ENCODE data around the gene CYGB. TPM values are rescaled to one million over a fixed set of nuclear protein-coding genes. Genes with fewer than 3 reads are reported as not detected.

Gene CYGB
- total and polyA plus RNA-seq, 10 of the 15 experiments (the other 5 are each of a cell fraction or from before 2014, with no cell fraction given): 0.34 TPM; not detected in 9

DNA sequence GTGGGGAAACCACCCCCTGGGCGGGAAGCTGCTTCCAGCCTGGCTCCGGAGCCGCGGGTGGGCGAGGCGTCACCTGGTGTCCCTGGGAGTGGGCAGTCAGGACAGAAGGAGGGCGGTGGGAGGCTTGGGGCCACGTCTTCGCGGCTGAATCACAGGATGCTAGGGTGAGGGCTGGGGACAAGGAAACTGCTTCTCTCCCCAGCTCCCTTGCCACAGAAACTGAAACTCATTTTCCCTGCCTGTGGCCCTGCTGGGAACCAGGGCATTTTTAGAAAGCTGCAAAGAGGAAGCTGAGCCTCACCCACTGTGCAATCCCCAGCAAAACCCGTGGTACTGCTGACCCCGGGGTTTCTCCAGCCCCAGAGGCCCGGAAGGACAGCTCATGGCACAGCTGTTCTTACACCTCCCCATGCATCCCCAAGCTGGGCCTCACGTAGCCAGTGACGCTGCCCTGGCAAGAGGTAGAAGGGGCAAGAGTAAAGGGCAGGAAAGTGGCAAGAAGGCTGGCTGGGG is 44.5 kb downstream of the CYGB start (continued):
- TF ChIP-seq E4F1 (IDR thresholded peaks at IDR 0.05; ENCODE audit: borderline replicate concordance, partially characterized antibody): no peak
- TF ChIP-seq IRF4 (IDR thresholded peaks at IDR 0.05; ENCODE audit: low read depth, low read length): peak; percentile 6; the same call in 1 of the 2 replicates
- peak; percentile 82 for TF ChIP-seq NR2F1 (conservative IDR thresholded peaks at IDR 0.05)
- 0 out of 2 replicates have a peak, but pooled peaks have one; percentile 64 for TF ChIP-seq TCF3 (IDR thresholded peaks at IDR 0.05; ENCODE audit: borderline replicate concordance, insufficient read depth, low read depth, low read length)
- peak; percentile 56; the same call in 1 of the 2 replicates for TF ChIP-seq NFIC (IDR thresholded peaks at IDR 0.05; ENCODE audit: low read depth, low read length)
- TF ChIP-seq HDGF (IDR thresholded peaks at IDR 0.05): no peak; the same call in 1 of the 2 replicates
- TF ChIP-seq CBFB (IDR thresholded peaks at IDR 0.05; ENCODE audit: low read depth): 0 out of 2 replicates have a peak, but pooled peaks have one; percentile 10
- TF ChIP-seq, protein P1, sequence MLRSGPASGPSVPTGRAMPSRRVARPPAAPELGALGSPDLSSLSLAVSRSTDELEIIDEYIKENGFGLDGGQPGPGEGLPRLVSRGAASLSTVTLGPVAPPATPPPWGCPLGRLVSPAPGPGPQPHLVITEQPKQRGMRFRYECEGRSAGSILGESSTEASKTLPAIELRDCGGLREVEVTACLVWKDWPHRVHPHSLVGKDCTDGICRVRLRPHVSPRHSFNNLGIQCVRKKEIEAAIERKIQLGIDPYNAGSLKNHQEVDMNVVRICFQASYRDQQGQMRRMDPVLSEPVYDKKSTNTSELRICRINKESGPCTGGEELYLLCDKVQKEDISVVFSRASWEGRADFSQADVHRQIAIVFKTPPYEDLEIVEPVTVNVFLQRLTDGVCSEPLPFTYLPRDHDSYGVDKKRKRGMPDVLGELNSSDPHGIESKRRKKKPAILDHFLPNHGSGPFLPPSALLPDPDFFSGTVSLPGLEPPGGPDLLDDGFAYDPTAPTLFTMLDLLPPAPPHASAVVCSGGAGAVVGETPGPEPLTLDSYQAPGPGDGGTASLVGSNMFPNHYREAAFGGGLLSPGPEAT (IDR thresholded peaks at IDR 0.05; ENCODE audit: low read depth): peak; percentile 70
- TF ChIP-seq ETV6 (conservative IDR thresholded peaks at IDR 0.05 in 1 of 2, IDR thresholded peaks at IDR 0.05 in 1 of 2; ENCODE audit: borderline replicate concordance in 1 of 2, low read depth in 1 of 2): peak in 1 of 2 experiments; percentile 52; a peak in 1 of 4 replicates
- peak; percentile 4 for TF ChIP-seq PBX3 (IDR thresholded peaks at IDR 0.05; ENCODE audit: insufficient replicate concordance, low read depth, low read length)
- TF ChIP-seq MEF2A (IDR thresholded peaks at IDR 0.05; ENCODE audit: insufficient read depth, low read depth, low read length): 0 out of 2 replicates have a peak, but pooled peaks have one; percentile 22
- TF ChIP-seq, protein P2, sequence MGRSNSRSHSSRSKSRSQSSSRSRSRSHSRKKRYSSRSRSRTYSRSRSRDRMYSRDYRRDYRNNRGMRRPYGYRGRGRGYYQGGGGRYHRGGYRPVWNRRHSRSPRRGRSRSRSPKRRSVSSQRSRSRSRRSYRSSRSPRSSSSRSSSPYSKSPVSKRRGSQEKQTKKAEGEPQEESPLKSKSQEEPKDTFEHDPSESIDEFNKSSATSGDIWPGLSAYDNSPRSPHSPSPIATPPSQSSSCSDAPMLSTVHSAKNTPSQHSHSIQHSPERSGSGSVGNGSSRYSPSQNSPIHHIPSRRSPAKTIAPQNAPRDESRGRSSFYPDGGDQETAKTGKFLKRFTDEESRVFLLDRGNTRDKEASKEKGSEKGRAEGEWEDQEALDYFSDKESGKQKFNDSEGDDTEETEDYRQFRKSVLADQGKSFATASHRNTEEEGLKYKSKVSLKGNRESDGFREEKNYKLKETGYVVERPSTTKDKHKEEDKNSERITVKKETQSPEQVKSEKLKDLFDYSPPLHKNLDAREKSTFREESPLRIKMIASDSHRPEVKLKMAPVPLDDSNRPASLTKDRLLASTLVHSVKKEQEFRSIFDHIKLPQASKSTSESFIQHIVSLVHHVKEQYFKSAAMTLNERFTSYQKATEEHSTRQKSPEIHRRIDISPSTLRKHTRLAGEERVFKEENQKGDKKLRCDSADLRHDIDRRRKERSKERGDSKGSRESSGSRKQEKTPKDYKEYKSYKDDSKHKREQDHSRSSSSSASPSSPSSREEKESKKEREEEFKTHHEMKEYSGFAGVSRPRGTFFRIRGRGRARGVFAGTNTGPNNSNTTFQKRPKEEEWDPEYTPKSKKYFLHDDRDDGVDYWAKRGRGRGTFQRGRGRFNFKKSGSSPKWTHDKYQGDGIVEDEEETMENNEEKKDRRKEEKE (IDR thresholded peaks at IDR 0.05): no peak
- 0 out of 2 replicates have a peak, but pooled peaks have one; percentile 27 for TF ChIP-seq ZNF24 (IDR thresholded peaks at IDR 0.05)
- TF ChIP-seq PML (IDR thresholded peaks at IDR 0.05; ENCODE audit: low read length): peak; percentile 24; the same call in 1 of the 2 replicates
- no peak for TF ChIP-seq SIX5 (IDR thresholded peaks at IDR 0.05; ENCODE audit: low read depth, low read length, severe bottlenecking)
- peak; percentile 34; the same call in 1 of the 2 replicates for TF ChIP-seq TAF1 (IDR thresholded peaks at IDR 0.05; ENCODE audit: borderline replicate concordance, low read depth, low read length)
- no peak for TF ChIP-seq FOXM1 (IDR thresholded peaks at IDR 0.05; ENCODE audit: low read depth, low read length)
- TF ChIP-seq POLR2A (IDR thresholded peaks at IDR 0.05; ENCODE audit: low read depth, low read length): peak; percentile 7; the same call in 1 of the 2 replicates
- TF ChIP-seq CREB1 (IDR thresholded peaks at IDR 0.05; ENCODE audit: low read depth): peak; percentile 69; the same call in 1 of the 2 replicates
- TF ChIP-seq MEF2B (IDR thresholded peaks at IDR 0.05; ENCODE audit: partially characterized antibody, poor library complexity, severe bottlenecking): peak; percentile 35
- TF ChIP-seq IKZF1 (conservative IDR thresholded peaks at IDR 0.05): peak; percentile 96
